CD14-positive monocyte (primary cell): Measurements from ENCODE around the gene AP5B1. TPM values are rescaled to one million over a fixed set of nuclear protein-coding genes. Genes with fewer than 3 reads are reported as not detected.

Experiments
- DNase-seq, 3 donors: peaks; one replicate each; pipeline ENCODE4 v3.0.0-alpha.2; 2011 to 2022
- H2AFZ ChIP-seq: 2 replicates; pipeline ENCODE4 v1.6.0; 2012; ENCODE audit warnings: mild to moderate bottlenecking, low read depth, low read length, inconsistent platforms; ENCODE audit not compliant: insufficient read depth, poor library complexity, severe bottlenecking
- H3K27ac ChIP-seq, 2 donors: 1 replicate in 1 of 2; 2 replicates in 1 of 2; pipeline ENCODE4 v1.5.1; 2012 to 2013; ENCODE audit warnings: low read length in 2 of 2, control low read depth in 1 of 2, inconsistent platforms in 1 of 2, low read depth in 1 of 2, mild to moderate bottlenecking in 1 of 2
- H3K27me3 ChIP-seq, 2 donors: one replicate each; pipeline versions ENCODE4 v1.6.0 to v1.6.1; 2011 to 2013; ENCODE audit warnings: low read length in 2 of 2; ENCODE audit not compliant: control insufficient read depth in 2 of 2, insufficient read depth in 2 of 2
- H3K36me3 ChIP-seq, 2 donors: replicated peaks in 1 of 2; 1 replicate in 1 of 2; 2 replicates in 1 of 2; pipeline versions ENCODE4 v1.5.1 to v1.6.1; 2012 to 2013; ENCODE audit warnings: low read length in 2 of 2, control low read depth in 1 of 2, inconsistent platforms in 1 of 2, mild to moderate bottlenecking in 1 of 2; ENCODE audit not compliant: insufficient read depth in 2 of 2, control insufficient read depth in 1 of 2
- H3K4me1 ChIP-seq, 2 donors: 1 replicate in 1 of 2; 2 replicates in 1 of 2; pipeline versions ENCODE4 v1.5.1 to v1.6.1; 2012 to 2013; ENCODE audit warnings: low read length in 2 of 2, control low read depth in 1 of 2, inconsistent platforms in 1 of 2, mild to moderate bottlenecking in 1 of 2, moderate library complexity in 1 of 2; ENCODE audit not compliant: insufficient read depth in 2 of 2, control insufficient read depth in 1 of 2
- H3K4me2 ChIP-seq: replicated peaks from 2 replicates; pipeline ENCODE3; 2012; ENCODE audit warnings: low read length, moderate library complexity, mild to moderate bottlenecking; ENCODE audit not compliant: poor library complexity, severe bottlenecking; ENCODE audit errors: extremely low read depth
- H3K4me3 ChIP-seq, 3 experiments: fragments of 200-600 bp in 1 of 3; sonication (generic) in 1 of 3; replicated peaks in 1 of 3; 1 replicate in 2 of 3; 2 replicates in 1 of 3; pipeline ENCODE4 v1.5.1; 2011 to 2013; ENCODE audit warnings: low read length in 3 of 3, mild to moderate bottlenecking in 3 of 3, control low read depth in 2 of 3, low read depth in 2 of 3, inconsistent platforms in 1 of 3, moderate library complexity in 1 of 3
- H3K79me2 ChIP-seq: 2 replicates; pipeline ENCODE4 v1.6.0; 2012; ENCODE audit warnings: mild to moderate bottlenecking, control low read depth, inconsistent platforms, low read length, moderate library complexity; ENCODE audit not compliant: insufficient read depth
- H3K9ac ChIP-seq: 2 replicates; pipeline ENCODE4 v1.6.0; 2017; ENCODE audit warnings: low read length, mild to moderate bottlenecking; ENCODE audit not compliant: insufficient read depth, poor library complexity, severe bottlenecking
- H3K9me3 ChIP-seq, 2 donors: replicated peaks in 1 of 2; 1 replicate in 1 of 2; 2 replicates in 1 of 2; pipeline versions ENCODE4 v1.5.1 to v1.6.1; 2012 to 2013; ENCODE audit warnings: low read length in 2 of 2, control low read depth in 1 of 2; ENCODE audit not compliant: control insufficient read depth in 1 of 2, insufficient read depth in 1 of 2
- H4K20me1 ChIP-seq: 2 replicates; pipeline ENCODE4 v1.6.0; 2012; ENCODE audit warnings: mild to moderate bottlenecking, low read length, control low read depth, moderate library complexity; ENCODE audit not compliant: insufficient read depth
- H3K27ac Mint-ChIP-seq, 7 donors: one replicate each; pipeline ENCODE4 v1.8.0; 2020; ENCODE audit warnings: mild to moderate bottlenecking in 7 of 7, mixed read lengths in 7 of 7, moderate library complexity in 6 of 7, inconsistent platforms in 2 of 7
- H3K27me3 Mint-ChIP-seq, 3 donors: one replicate each; pipeline ENCODE4 v1.8.0; 2021 to 2022; ENCODE audit warnings: low read depth in 3 of 3, mild to moderate bottlenecking in 3 of 3, mixed read lengths in 3 of 3, moderate library complexity in 3 of 3, inconsistent platforms in 1 of 3
- H3K36me3 Mint-ChIP-seq, 2 donors: one replicate each; pipeline ENCODE4 v1.8.0; 2020; ENCODE audit warnings: mixed read lengths in 2 of 2, inconsistent platforms in 1 of 2, mild to moderate bottlenecking in 1 of 2
- H3K4me1 Mint-ChIP-seq: one replicate; pipeline ENCODE4 v1.8.0; 2020; ENCODE audit warnings: mild to moderate bottlenecking, mixed read lengths
- H3K4me3 Mint-ChIP-seq, 2 donors: one replicate each; pipeline ENCODE4 v1.8.0; 2020; ENCODE audit warnings: mild to moderate bottlenecking in 2 of 2, mixed read lengths in 2 of 2, moderate library complexity in 1 of 2
- H3K9me3 Mint-ChIP-seq, 7 donors: one replicate each; pipeline ENCODE4 v1.8.0; 2020 to 2022; ENCODE audit warnings: mixed read lengths in 7 of 7, mild to moderate bottlenecking in 6 of 7, moderate library complexity in 6 of 7, inconsistent platforms in 2 of 7
- WGBS: methylation state at CpG from one replicate; pipeline ENCODE4 v1.1.5; 2013; ENCODE audit warnings: missing lambda C conversion rate; ENCODE audit not compliant: insufficient coverage; 5-methylcytosine and 5-hydroxymethylcytosine counted together
- intact Hi-C, 2 donors: fragments of 100-400 bp; cut with micrococcal nuclease; formaldehyde crosslinking; loops; one replicate each; pipeline versions ENCODE4 v1.15.0 to v1.15.1; 2023
- polyA plus RNA-seq, 3 donors: library from polyadenylated mRNA; depleted of rRNA in 1 of 3; unstranded in 2 of 3; stranded (reverse) in 1 of 3; fragments of 300-500 nt in 2 of 3; fragments of >200 nt in 1 of 3; fragmentation: Illumina TruSeq in 2 of 3; gene quantifications; 1 replicate in 2 of 3; 2 replicates in 1 of 3; pipeline ENCODE4 v1.2.3, GENCODE V29; 2012 to 2021
- TF ChIP-seq, protein P1 (sequence below): fragments of 200-600 bp; IDR thresholded peaks from one replicate; pipeline ENCODE4 v1.8.0; 2022; ENCODE audit warnings: antibody characterized with exemption, mild to moderate bottlenecking

The AP5B1 gene
- polyA plus RNA-seq, 3 donors: 33.7 to 46.4 (median 35.1) TPM

- TF ChIP-seq, protein P1, sequence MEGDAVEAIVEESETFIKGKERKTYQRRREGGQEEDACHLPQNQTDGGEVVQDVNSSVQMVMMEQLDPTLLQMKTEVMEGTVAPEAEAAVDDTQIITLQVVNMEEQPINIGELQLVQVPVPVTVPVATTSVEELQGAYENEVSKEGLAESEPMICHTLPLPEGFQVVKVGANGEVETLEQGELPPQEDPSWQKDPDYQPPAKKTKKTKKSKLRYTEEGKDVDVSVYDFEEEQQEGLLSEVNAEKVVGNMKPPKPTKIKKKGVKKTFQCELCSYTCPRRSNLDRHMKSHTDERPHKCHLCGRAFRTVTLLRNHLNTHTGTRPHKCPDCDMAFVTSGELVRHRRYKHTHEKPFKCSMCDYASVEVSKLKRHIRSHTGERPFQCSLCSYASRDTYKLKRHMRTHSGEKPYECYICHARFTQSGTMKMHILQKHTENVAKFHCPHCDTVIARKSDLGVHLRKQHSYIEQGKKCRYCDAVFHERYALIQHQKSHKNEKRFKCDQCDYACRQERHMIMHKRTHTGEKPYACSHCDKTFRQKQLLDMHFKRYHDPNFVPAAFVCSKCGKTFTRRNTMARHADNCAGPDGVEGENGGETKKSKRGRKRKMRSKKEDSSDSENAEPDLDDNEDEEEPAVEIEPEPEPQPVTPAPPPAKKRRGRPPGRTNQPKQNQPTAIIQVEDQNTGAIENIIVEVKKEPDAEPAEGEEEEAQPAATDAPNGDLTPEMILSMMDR: no peak
- H3K27ac Mint-ChIP-seq: peak overlapping the region in 2 of 7 donors; percentile 35 to 68
- H3K4me1 ChIP-seq: peaks cover 28 to 36% of the 10 kb centered on the region in 2 donors
- H3K4me3 Mint-ChIP-seq: no peak overlapping the region
- H3K27me3 Mint-ChIP-seq: peaks cover 41 to 53% (median 51%) of the 10 kb centered on the region in 3 donors
- WGBS: 96% methylated on average over 13 of the region's 13 CpGs
- peaks cover 0 to 22% (median 8%) of the 10 kb centered on the region in 7 donors for H3K9me3 Mint-ChIP-seq
- H2AFZ ChIP-seq: no peak overlapping the region
- H3K79me2 ChIP-seq: no peaks in the 10 kb centered on the region
- no peak overlapping the region for H3K4me2 ChIP-seq
- H3K9me3 ChIP-seq: peaks cover 0 to 21% of the 10 kb centered on the region in 2 donors
- peaks cover 0 to 8% of the 10 kb centered on the region in 2 donors for H3K36me3 Mint-ChIP-seq
- H3K27me3 ChIP-seq: peaks cover 25 to 49% of the 10 kb centered on the region in 2 donors
- intact Hi-C loops: no loop called here
- no peak overlapping the region for H3K9ac ChIP-seq
- no peak overlapping the region for H3K27ac ChIP-seq
- H4K20me1 ChIP-seq: no peaks in the 10 kb centered on the region
- H3K36me3 ChIP-seq: no peaks in the 10 kb centered on the region
- no peak overlapping the region for H3K4me3 ChIP-seq
- peaks cover 34% of the 10 kb centered on the region for H3K4me1 Mint-ChIP-seq
- DNase-seq: no peak
Observed at GRCh38 chr11:65790104-65790901, 9.5 kb upstream of the AP5B1 start.

DNA sequence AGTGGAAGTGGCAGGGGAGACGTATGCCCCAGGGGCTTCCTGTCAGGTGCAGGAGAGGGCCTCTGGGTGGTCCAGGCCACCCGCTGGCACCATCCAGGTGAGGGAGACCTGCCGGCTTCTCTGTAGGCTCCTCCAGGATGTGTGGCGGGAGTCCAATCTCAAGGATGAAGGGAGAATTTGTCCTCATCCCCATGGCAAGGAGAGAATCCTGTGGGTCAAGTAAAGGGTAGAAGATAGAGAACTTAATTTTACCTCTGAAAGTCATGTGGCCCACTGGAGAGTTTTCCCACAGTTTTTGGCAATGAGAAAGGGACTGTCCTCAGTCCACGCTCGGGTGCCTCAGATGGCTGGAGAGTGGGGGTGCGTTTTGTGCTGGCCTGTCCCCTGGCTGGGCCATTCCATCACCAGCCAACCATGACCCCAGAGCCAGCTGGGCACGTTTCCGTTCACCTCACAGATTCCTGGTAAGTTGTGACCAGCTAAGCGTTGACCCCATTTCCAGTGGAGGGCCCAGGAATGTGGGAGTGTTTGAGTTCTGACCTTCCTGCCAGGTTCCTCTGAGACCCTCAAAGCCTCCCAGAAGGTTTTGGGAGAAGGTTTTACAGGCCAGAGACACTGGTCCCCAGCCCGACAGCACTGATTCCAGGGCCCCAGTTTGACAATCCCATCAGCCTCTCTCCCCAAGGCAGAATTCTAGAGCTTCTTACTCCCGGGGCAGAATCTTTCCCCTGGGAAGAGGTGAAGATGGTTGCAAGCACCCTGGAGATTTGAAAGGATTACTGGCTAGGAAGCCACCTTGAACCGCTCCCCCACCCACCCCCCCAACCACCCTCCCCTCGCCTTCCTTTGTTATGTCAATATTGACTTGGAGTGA, 8.7 kb upstream of the AP5B1 start:
- intact Hi-C loops: no loop called here
- Histone ChIP-seq H3K4me2 (no peak overlapping the region), H2AFZ (no peak overlapping the region), H3K4me1 (peaks cover 28 to 36% of the 10 kb centered on the region in 2 donors), H3K36me3 (no peaks in the 10 kb centered on the region), H3K9me3 (peaks cover 0 to 22% of the 10 kb centered on the region in 2 donors), H3K27ac (no peak overlapping the region), H3K9ac (no peak overlapping the region), H4K20me1 (no peaks in the 10 kb centered on the region), H3K4me3 (no peak overlapping the region), H3K27me3 (peaks cover 29 to 57% of the 10 kb centered on the region in 2 donors), H3K79me2 (no peaks in the 10 kb centered on the region)
- no peak for DNase-seq
- Mint-ChIP-seq H3K4me1 (peaks cover 34% of the 10 kb centered on the region), H3K9me3 (peaks cover 0 to 22% (median 8%) of the 10 kb centered on the region in 7 donors), H3K27me3 (peaks cover 49 to 62% (median 57%) of the 10 kb centered on the region in 3 donors), H3K36me3 (peaks cover 0 to 11% of the 10 kb centered on the region in 2 donors), H3K27ac (no peak overlapping the region), H3K4me3 (peak overlapping the region; percentile 20 to 92)
- 97% methylated on average over 4 of the region's 14 CpGs for WGBS
- TF ChIP-seq, protein P1: no peak
